ENCODE data around the gene SMIM22.

The SMIM22 gene, protein sequence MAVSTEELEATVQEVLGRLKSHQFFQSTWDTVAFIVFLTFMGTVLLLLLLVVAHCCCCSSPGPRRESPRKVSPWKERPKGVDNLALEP

GRCh38 chr16:4795181-4795827, at the start of gene SMIM22:
Gene SMIM22 (plus strand): TSS chr16:4795369. CDS start chr16:4795735, 366 bp downstream.
- DNase-seq: no peak

DNA sequence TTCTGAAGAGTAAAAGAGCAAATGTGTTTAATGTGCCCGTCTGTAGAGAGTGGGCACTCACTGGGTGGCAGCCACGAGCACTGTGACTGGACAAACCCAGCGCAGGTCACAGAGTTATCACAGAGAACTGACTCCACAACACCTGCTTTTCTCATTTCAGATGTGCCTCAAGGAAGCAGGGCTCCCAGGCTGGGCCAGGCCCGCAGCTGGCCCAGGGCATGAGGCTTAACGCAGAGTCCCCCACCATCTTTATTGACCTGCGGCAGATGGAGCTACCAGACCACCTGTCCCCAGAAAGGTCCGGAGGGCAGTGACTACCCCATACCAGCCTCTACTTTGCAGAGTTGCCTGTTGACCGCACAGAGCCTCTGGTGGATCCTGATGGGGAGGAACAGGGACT, 49.0 kb upstream of the SMIM22 start:
- DNase-seq: no peak

- no peak for DNase-seq
Observed at GRCh38 chr16:4746991-4747574, 48.1 kb upstream of the SMIM22 start.

DNA sequence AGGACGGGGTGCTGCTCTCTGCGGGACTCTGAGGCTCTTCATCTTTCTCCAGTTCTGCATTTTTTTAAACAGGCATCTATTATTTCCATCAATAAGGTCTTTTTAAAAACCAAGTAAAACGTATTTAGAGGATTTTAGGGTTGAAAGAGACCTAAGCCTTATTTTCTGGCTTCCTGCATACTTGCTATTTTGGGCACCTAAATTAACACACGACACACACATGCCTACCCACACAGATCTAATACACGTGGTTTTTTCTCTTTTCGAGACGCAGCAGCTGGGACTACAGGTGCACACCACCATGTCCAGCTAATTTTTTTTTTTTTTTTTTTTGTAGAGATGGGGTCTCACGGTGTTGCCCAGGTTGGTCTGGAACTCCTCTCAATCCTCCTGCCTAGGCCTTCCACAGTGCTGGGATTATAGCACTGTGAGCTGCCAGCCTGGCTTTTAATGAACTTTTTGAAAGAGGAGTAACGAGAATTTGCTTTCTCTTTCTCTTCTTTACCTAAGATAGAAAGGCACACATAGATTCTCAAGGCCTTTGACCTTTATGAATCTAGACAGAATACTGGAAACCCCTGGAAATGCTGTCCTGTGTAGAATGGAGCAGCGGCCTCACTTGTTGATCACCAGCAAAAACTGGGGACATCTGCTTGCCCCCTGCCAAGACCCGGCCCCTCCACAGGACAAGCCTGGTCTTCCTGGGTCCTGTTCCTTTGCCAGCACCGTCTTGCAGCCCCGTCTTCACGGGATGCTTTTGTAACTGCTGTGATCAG, 47.1 kb upstream of the SMIM22 start:
- DNase-seq: no peak

GRCh38 chr16:4748682-4749411, 46.3 kb upstream of the SMIM22 start:
- DNase-seq: no peak

- DNase-seq: no peak
Observed at GRCh38 chr16:4749700-4750257, 45.4 kb upstream of the SMIM22 start.

DNA sequence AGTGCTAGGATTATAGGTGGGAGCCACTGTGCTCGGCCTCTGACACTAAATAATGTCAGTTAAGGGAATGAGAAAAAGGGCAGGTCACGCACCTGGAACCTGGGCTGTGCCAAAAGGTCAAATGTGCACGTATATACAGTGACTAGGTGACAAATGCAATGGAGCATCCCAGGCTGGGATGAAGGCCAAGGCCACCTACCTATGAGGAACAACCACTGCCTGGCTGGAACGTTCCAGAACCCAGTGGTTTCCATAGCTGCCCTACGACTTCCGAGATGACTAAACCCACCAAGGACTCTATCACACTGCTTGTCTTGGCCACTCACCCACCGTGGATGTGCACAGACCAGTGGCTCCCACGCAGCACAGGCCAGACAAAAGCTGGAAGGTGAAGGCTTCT, 44.3 kb upstream of the SMIM22 start:
- no peak for DNase-seq

GRCh38 chr16:4752351-4753100, 42.6 kb upstream of the SMIM22 start:
- DNase-seq: no peak

DNA sequence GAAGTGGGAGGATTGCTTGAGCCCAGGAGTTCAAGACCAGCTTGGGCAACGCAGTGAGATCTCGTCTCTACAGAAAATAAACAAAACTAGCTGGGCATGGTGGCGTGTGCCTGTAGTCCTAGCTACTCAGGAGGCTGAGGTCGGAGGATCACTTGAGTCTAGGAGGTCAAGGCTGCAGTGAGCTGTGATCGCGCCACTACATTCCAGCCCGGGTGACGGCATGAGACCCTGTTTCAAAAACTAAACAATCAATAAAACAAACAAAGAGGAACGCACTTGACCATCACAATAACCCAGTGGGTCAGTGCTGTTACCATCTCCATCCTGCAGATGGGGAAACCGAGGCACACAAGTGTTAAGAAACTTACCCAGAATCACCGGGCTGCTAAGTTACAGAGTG, 41.9 kb upstream of the SMIM22 start:
- DNase-seq: no peak

GRCh38 chr16:4754865-4755264, 40.3 kb upstream of the SMIM22 start:
- DNase-seq: no peak

DNA sequence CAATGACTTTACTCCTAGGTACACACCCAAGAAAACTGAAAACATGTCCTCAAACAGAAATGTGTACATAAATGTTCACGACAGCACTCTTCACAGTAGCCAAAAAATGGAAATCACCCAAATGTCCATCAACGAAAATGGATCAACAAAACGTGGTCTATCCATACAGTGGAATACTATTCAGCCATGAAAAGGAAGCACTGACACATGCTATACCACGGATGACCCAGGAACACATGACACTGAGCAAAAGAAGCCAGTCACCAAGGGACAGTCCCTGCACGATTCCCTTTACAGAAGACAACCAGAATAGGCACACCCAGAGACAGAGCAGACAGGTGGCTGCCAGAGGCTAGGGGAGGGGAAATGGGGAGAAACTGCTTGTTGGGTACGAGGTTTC, 39.5 kb upstream of the SMIM22 start:
- no peak for DNase-seq

DNA sequence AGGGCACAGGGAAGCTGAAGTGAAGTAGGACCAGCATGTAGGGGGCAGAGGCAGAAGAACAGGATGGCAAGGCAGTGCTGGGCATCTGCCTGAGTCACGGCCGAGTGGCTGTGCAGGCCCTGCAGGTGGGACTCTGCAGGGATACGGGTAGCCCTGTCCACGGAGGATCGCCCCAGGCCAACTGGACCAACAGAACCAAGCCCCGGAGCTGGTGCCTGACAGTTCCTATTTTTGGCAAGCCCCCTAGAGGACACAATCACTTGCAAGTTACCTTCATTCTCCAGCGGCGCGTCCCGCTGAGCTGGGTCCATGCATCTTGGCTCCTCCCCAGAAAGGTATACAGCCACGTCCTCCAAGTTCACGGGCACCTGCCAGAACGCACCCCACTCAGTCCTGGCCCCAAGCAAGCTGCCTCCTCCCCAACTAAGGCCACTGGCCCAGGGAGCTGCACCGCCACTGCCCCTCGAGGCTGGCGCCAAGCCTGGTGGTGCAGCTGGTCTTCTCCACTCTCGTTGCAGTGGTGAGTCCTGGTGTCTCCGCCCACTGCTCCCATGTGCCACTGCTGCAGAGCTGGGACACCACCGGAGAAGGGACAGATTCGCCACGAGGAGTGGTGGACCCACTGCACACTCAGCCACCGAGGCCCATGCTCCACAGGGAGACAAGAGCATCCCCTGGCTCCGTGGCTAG, 34.8 kb upstream of the SMIM22 start:
- DNase-seq: no peak

DNA sequence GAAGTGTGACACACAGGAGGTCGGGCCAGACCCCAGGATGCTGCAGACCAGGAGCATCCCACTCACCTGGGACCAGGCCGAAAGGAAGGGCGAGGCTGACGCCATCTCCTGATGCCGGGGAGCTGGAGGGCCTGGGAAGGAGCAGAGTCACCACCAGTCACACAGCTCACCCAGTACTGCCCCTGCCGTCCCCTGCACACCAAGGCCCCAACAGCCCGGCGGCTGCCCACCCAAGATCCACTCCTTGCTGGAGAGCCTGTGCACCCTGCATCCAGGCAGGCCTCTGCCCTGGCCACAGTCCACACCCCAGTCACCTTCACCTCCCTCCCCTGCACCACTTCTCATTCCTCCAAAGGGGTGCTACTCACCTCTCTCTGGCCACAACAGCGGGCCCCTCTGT, 33.0 kb upstream of the SMIM22 start:
- DNase-seq: no peak

DNA sequence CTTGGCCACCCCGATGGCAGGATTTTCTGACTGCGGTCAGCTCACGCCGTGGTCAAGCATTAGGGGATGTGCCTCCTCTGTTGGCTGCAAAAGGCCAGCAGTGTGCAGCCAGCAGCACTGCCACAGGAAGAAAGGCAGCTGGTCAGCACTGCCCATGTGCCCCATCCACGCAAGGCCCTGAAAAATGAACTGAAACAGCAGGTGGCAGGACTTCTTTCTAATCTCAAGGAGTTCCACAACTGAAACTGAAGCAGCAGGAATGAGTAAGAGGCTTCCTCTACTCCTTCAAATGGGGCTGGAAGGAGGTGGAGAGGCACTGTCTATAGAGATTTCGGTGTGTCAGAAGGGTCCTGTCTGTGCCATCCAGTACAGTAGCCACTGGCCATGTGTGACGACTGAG, 31.4 kb upstream of the SMIM22 start:
- DNase-seq: no peak

- no peak for DNase-seq
Observed at GRCh38 chr16:4765511-4766474, 29.4 kb upstream of the SMIM22 start.

DNA sequence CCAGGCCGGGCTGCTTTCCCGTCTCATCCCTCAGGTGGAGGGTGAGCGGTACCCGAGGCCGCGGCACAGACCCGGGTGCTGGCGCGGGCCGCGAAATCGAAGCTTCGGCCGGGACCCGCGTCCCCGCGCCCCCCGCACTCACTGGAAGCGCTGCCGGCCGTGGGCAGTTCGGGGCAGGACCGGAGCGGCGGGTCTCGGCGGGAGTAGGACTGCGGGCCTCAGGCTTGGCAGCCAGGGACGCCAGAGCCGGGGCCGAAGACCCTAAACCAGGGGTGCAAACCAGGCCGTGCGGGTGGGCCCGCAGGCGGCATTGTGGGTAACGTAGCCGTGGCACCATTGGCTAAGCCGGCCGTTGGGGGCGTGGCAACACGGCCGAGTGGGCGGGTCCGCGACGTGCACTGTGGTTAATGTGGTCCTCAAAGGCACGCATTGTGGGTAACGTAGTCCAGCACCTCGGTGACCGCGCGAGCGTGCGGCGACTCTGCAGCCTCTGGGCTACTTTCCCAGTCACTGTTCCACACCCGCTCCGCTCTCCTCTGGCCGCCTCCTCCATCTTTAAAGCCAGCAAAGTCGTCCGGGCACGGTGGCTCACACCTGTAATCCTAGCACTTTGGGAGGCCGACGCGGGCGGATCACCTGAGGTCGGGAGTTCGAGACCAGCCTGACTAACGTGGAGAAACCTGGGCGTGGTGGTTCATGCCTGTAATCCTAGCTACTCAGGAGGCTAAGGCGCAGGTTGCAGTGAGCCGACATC, 28.1 kb upstream of the SMIM22 start, which contains the start of gene ZNF500:
ZNF500 (minus strand) TSS at position 288 of the 754 bp plus-strand sequence. CDS start 1,184 bp downstream, outside the sequence.
- peak; percentile 61 for DNase-seq

DNA sequence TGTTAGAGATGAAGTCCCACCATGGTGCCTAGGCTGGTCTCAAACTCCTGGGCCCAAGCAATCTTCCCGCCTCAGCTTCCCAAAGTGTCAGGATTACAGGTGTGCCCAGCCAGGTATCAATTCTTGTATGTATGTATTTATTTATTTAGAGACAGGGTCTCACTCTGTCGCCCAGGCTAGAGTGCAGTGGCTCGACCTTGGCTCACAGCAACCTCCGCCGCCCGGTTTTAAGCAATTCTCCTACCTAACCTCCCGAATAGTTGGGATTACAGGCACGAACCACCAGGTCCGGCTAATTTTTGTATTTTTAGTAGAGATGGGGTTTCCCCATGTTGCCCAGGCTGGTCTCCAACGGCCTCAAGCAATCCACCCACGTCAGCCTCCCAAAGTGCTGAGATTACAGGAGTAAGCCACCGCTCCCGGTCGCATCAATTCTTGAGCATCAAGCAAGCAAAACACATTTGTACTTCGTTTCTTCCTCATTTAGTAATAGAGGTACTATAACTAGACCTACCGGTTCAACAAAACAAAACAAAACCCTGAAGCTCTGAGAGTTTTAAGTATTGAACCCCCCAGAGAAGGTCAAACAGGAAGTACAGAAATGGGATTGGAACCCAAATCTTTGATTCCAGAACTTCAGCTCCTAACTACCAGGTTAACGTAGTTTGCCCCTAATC, 27.2 kb upstream of the SMIM22 start:
- DNase-seq: no peak

- peak; percentile 67 for DNase-seq
Observed at GRCh38 chr16:4768549-4769305, 26.4 kb upstream of the SMIM22 start.

Measured in NCI-H1436 treated with DMSO at 0.1 percent for 48 hours (cell line).